HEK293 (cell line): Measurements from ENCODE around the gene PPP3R2.

Experiments used
- CTCF ChIA-PET: fragments of 350-600 bp; formaldehyde crosslinking; extraction: SDS; loops from one replicate; lab custom pipeline; 2021; ENCODE audit warnings: antibody characterized with exemption; lab: Yijun Ruan, JAX
- POLR2A ChIA-PET: fragments of 300-600 bp; formaldehyde crosslinking; extraction: SDS; loops from one replicate; lab custom pipeline; 2020; ENCODE audit warnings: antibody characterized with exemption, inconsistent platforms; lab: Yijun Ruan, JAX
- H3K27ac ChIP-seq: fragments of 200-500 bp; sonication (Bioruptor generic); 2 replicates; pipeline ENCODE4 v1.5.1; 2014; ENCODE audit warnings: low read depth, low read length, control low read depth, inconsistent platforms; ENCODE audit errors: extremely low read depth
- H3K36me3 ChIP-seq, 2 experiments: fragments of 200-500 bp in 1 of 2; sonication (Bioruptor generic) in 1 of 2; 1 replicate in 1 of 2; 2 replicates in 1 of 2; pipeline ENCODE4 v1.5.1; 2014 to 2017; ENCODE audit warnings: inconsistent platforms in 2 of 2, low read length in 2 of 2; ENCODE audit not compliant: control insufficient read depth in 2 of 2, insufficient read depth in 1 of 2
- H3K4me1 ChIP-seq: fragments of 200-500 bp; sonication (Bioruptor generic); 2 replicates; pipeline ENCODE4 v1.5.1; 2014; ENCODE audit warnings: mild to moderate bottlenecking, low read length, inconsistent platforms; ENCODE audit not compliant: control insufficient read depth, insufficient read depth
- H3K4me3 ChIP-seq: 2 replicates; pipeline ENCODE4 v1.5.1; 2011; ENCODE audit warnings: low read depth, mild to moderate bottlenecking, control low read depth, low read length, moderate library complexity
- H3K9me3 ChIP-seq: fragments of 200-500 bp; sonication (Bioruptor generic); 2 replicates; pipeline ENCODE4 v1.5.1; 2014; ENCODE audit warnings: low read depth, low read length, inconsistent platforms; ENCODE audit not compliant: control insufficient read depth, insufficient read depth
- BCL6B ChIP-seq: fragments of 450-650 bp; formaldehyde crosslinking; IDR thresholded peaks from 2 replicates; pipeline ENCODE4 v1.5.1; 2017; ENCODE audit warnings: missing biosample characterization, missing genetic modification characterization
- HIC1 ChIP-seq: fragments of 450-650 bp; formaldehyde crosslinking; IDR thresholded peaks from 2 replicates; pipeline ENCODE4 v1.5.1; 2016; ENCODE audit warnings: missing biosample characterization, missing genetic modification characterization
- OSR2 ChIP-seq: fragments of 450-650 bp; formaldehyde crosslinking; IDR thresholded peaks from 2 replicates; pipeline ENCODE4 v1.5.1; 2016; ENCODE audit warnings: missing biosample characterization, missing genetic modification characterization
- PBX3 ChIP-seq: sonication (generic); formaldehyde crosslinking; IDR thresholded peaks from 2 replicates; pipeline ENCODE4 v1.8.1; 2022; ENCODE audit warnings: mild to moderate bottlenecking, moderate library complexity, missing genetic modification reagents
- SETDB1 ChIP-seq: IDR thresholded peaks from one replicate; pipeline ENCODE4 v1.6.1; 2017; ENCODE audit warnings: mild to moderate bottlenecking, low read length, moderate library complexity, mixed read lengths; ENCODE audit not compliant: insufficient read length
- SP7 ChIP-seq: fragments of 450-650 bp; formaldehyde crosslinking; IDR thresholded peaks from 2 replicates; pipeline ENCODE4 v1.5.1; 2016; ENCODE audit warnings: missing biosample characterization, missing genetic modification characterization
- ZNF175 ChIP-seq: fragments of 450-650 bp; formaldehyde crosslinking; IDR thresholded peaks from 2 replicates; pipeline ENCODE4 v1.5.1; 2016; ENCODE audit warnings: missing biosample characterization, missing genetic modification characterization
- ZNF2 ChIP-seq: fragments of 450-650 bp; formaldehyde crosslinking; IDR thresholded peaks from 2 replicates; pipeline ENCODE4 v1.5.1; 2016; ENCODE audit warnings: missing biosample characterization, missing genetic modification characterization
- ZNF23 ChIP-seq: fragments of 450-650 bp; formaldehyde crosslinking; IDR thresholded peaks from 2 replicates; pipeline ENCODE4 v1.5.1; 2016; ENCODE audit warnings: missing biosample characterization, missing genetic modification characterization, borderline replicate concordance
- ZNF513 ChIP-seq: fragments of 450-650 bp; IDR thresholded peaks from 2 replicates; pipeline ENCODE4 v1.5.1; 2018; ENCODE audit warnings: missing biosample characterization, missing genetic modification characterization
- ZNF518A ChIP-seq: fragments of 450-650 bp; formaldehyde crosslinking; conservative IDR thresholded peaks from 2 replicates; pipeline ENCODE4 v1.5.1; 2016; ENCODE audit warnings: low read depth, missing biosample characterization, missing genetic modification characterization
- ZNF530 ChIP-seq: fragments of 450-650 bp; formaldehyde crosslinking; IDR thresholded peaks from 2 replicates; pipeline ENCODE4 v1.5.1; 2016; ENCODE audit warnings: low read depth, missing biosample characterization, missing genetic modification characterization
- ZNF600 ChIP-seq: fragments of 450-650 bp; formaldehyde crosslinking; IDR thresholded peaks from 2 replicates; pipeline ENCODE4 v1.5.1; 2016; ENCODE audit warnings: missing biosample characterization, missing genetic modification characterization
- ZNF76 ChIP-seq: fragments of 450-650 bp; formaldehyde crosslinking; IDR thresholded peaks from 2 replicates; pipeline ENCODE4; 2016; ENCODE audit warnings: low read depth, missing biosample characterization, missing genetic modification characterization, borderline replicate concordance
- ZSCAN23 ChIP-seq: fragments of 450-650 bp; formaldehyde crosslinking; IDR thresholded peaks from 2 replicates; pipeline ENCODE4 v1.5.1; 2016; ENCODE audit warnings: missing biosample characterization, missing genetic modification characterization
- ZSCAN30 ChIP-seq: fragments of 450-650 bp; IDR thresholded peaks from 2 replicates; pipeline ENCODE4 v1.5.1; 2018; ENCODE audit warnings: missing biosample characterization, mild to moderate bottlenecking, missing genetic modification characterization, moderate library complexity

PPP3R2 gene

GRCh38 chr9:101585740-101586139 is 9.0 kb downstream of the PPP3R2 start:
- Histone ChIP-seq H3K36me3 (no peaks in the 10 kb centered on the region), H3K4me3 (no peak overlapping the region), H3K9me3 (no peaks in the 10 kb centered on the region), H3K27ac (no peak overlapping the region), H3K4me1 (no peaks in the 10 kb centered on the region)
- no peak for TF ChIP-seq ZNF513 (tag by site-specific recombination)
- TF ChIP-seq ZSCAN30 (tag by site-specific recombination), result no peak
- no peak for TF ChIP-seq OSR2 (tag by site-specific recombination)
- TF ChIP-seq ZSCAN23, result no peak
- TF ChIP-seq ZNF2, result no peak
- TF ChIP-seq BCL6B (tag by site-specific recombination), result no peak
- CTCF ChIA-PET, result no interaction called here
- POLR2A ChIA-PET, result no interaction called here

- no peaks in the 10 kb centered on the region for H3K9me3 ChIP-seq
- H3K4me3 ChIP-seq, result no peak overlapping the region
- H3K36me3 ChIP-seq, result no peaks in the 10 kb centered on the region
- ChIA-PET POLR2A (no interaction called here), CTCF (no interaction called here)
- no peaks in the 10 kb centered on the region for H3K4me1 ChIP-seq
- H3K27ac ChIP-seq, result no peak overlapping the region
- TF ChIP-seq SETDB1 (no peak), PBX3 (no peak), ZNF175 (tag by site-specific recombination) (no peak), ZNF23 (tag by site-specific recombination) (no peak), ZSCAN23 (no peak), ZNF530 (tag by site-specific recombination) (no peak), HIC1 (tag by site-specific recombination) (no peak), ZNF518A (tag by site-specific recombination) (no peak), SP7 (no peak), ZNF600 (tag by site-specific recombination) (no peak), ZNF76 (no peak)
Measured at GRCh38 chr9:101582553-101582952, 12.2 kb downstream of the PPP3R2 start.
